GM10266 (cell line): ENCODE data around the gene GTF2E1.
A peak's percentile ranks its signal among the peaks of the same experiment; 100 is the strongest.

Experiments
- DNase-seq: peaks from one replicate; pipeline ENCODE4 v3.0.0; 2012; ENCODE audit errors: extremely low spot score
- CTCF ChIP-seq: IDR thresholded peaks from 2 replicates; pipeline ENCODE4 v1.5.1; 2012; ENCODE audit warnings: mild to moderate bottlenecking, low read depth; ENCODE audit not compliant: control insufficient read depth, insufficient read depth; ENCODE audit errors: missing control alignments

GTF2E1 gene

GRCh38 chr3:120791010-120791409 is 48.5 kb downstream of the GTF2E1 start:
- DNase-seq = no peak
- TF ChIP-seq CTCF = no peak

DNA sequence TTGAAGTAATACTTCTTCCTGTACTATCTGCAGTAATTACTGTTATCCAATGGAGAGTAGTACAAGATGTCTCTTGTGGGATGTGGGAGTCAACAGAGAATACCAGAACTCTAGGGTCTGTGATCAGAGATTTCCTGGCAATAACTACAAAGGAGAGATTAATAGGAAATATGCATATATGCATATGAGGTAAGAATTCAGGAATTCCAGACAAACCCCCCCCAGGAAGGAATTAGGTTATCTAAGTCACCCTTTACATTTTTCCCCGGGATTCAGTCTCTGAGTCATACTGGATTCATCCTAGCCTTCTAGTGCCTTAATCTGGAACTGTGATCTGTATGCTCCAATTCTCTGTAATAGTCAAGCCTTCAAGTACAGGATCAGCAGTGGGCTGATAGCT is 49.4 kb downstream of the GTF2E1 start:
- TF ChIP-seq CTCF = no peak

DNA sequence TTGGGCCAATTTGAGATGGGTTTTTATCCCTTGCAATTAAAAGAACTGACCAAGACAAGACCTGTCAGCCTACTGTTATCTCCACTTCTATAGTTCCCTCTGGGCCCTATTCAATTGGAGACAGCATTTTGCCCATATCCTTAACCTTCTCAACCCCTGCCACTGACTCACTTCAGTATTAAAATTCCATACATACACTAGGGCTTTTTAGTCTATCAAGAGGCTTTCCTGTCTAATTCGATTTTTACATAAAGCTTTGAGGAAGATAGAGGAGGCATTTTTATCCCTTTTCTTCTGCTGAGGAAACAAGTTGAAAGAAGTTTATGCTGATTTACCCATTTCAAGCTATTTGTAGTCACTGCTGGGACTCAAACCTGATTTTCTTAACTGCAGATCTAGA is 51.1 kb downstream of the GTF2E1 start:
- DNase-seq = no peak
- no peak for TF ChIP-seq CTCF

More for the DNA sequence above, 49.4 kb downstream of the GTF2E1 start:
- no peak for DNase-seq

DNA sequence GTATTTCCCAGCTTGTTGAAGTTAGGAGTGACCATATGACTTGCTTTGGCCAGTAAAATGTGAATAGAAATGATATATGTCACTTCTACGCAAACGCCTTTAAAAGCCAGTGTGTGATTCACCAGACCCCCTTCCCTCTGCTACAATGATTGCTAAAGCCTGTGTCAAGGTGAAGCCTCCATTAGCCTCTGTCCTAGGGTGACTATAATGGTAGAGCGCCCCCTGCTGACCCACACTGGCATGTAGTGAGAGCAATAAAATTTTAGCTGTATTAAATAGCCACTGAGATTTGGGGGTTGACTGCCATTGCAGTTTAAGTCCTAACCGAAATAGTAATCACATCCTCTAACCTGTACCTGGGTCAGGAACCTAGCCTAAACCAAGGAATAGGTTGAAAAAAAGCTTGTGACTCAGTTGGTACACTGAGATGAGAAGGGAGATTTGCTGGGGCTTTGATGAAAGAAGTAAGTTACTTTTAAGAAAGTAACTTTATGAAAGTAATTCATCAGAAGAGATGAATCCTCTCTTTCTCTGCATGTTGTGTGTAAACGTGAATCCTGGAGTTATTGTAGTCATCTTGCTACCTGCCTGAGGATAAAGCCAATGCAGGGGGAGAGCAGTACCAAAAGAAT is 52.6 kb downstream of the GTF2E1 start:
- TF ChIP-seq CTCF = peak; percentile 84
- DNase-seq = peak; percentile 55

- TF ChIP-seq CTCF = no peak
- no peak for DNase-seq
Observed at GRCh38 chr3:120795959-120796358, 53.4 kb downstream of the GTF2E1 start.

DNA sequence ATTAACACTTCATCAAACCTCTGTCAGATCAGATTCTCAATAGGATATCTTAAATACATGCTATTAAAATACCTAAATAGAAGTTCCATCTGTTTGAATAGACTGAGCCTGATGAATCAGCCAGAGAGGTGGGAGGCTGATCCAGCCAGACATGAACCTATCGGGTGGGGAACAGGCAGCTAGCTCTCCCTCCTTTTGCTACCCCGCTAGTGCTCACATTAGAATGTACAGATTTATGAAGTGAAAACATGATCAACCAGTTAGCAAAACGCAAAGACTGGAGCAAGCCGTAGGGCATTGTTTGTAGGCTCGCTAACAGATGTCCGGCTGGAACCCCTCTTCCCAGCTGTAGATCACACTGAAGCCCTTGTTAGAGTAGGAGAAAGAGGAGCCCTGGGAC is 54.4 kb downstream of the GTF2E1 start:
- DNase-seq = no peak
- no peak for TF ChIP-seq CTCF

DNA sequence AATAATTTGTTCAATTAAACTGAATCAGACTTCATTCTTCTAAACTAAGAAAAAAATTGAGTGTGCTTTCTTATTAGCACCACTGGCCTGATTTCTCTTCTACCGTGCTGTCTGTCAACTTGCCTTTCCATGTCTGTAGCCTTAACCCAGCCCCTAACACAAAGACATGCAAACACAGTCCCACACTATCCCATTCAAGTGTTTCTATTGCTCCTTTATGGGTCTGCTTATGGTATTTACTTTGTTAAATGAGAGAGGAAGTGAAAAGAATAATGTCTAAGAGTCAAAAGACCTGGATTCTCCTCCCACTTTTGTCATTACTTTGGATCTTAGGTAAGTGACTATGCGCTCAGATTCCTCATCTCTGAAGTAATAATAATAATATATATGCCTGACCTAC is 55.3 kb downstream of the GTF2E1 start:
- DNase-seq = no peak

More for the DNA sequence above, 55.3 kb downstream of the GTF2E1 start:
- TF ChIP-seq CTCF = no peak
